ENCODE data around the gene CHRM4.

The CHRM4 gene

GRCh38 chr11:46367244-46367915 lies 24.2 kb downstream of the CHRM4 start:
- DNase-seq (ENCODE audit: low spot score): no peak

- no peak for DNase-seq (ENCODE audit: low spot score)
These were observed 24.9 kb downstream of the CHRM4 start for GRCh38 chr11:46366661-46367161.

- DNase-seq (ENCODE audit: low spot score): no peak
These were observed 25.3 kb downstream of the CHRM4 start for GRCh38 chr11:46366260-46366659.

GRCh38 chr11:46364791-46365190 lies 26.8 kb downstream of the CHRM4 start:
- no peak for DNase-seq (ENCODE audit: low spot score)

- DNase-seq (ENCODE audit: low spot score): no peak
These were observed 27.5 kb downstream of the CHRM4 start for GRCh38 chr11:46364056-46364455.

GRCh38 chr11:46363455-46364005 lies 28.0 kb downstream of the CHRM4 start:
- no peak for DNase-seq (ENCODE audit: low spot score)

- no peak for DNase-seq (ENCODE audit: low spot score)
These were observed 28.6 kb downstream of the CHRM4 start for GRCh38 chr11:46363031-46363407.

- DNase-seq (ENCODE audit: low spot score): no peak
These were observed 29.2 kb downstream of the CHRM4 start for GRCh38 chr11:46362156-46363030.

- no peak for DNase-seq (ENCODE audit: low spot score)
These were observed 30.1 kb downstream of the CHRM4 start for GRCh38 chr11:46361283-46362155.

GRCh38 chr11:46360878-46361277 lies 30.7 kb downstream of the CHRM4 start:
- no peak for DNase-seq (ENCODE audit: low spot score)

GRCh38 chr11:46359953-46360352 lies 31.6 kb downstream of the CHRM4 start:
- DNase-seq (ENCODE audit: low spot score): no peak

GRCh38 chr11:46357483-46357936 lies 34.1 kb downstream of the CHRM4 start:
- no peak for DNase-seq (ENCODE audit: low spot score)

GRCh38 chr11:46356924-46357482 lies 34.6 kb downstream of the CHRM4 start:
- no peak for DNase-seq (ENCODE audit: low spot score)

GRCh38 chr11:46353698-46354097 lies 37.9 kb downstream of the CHRM4 start:
- DNase-seq (ENCODE audit: low spot score): no peak

GRCh38 chr11:46352063-46352841 lies 39.3 kb downstream of the CHRM4 start:
- no peak for DNase-seq (ENCODE audit: low spot score)

- DNase-seq (ENCODE audit: low spot score): no peak
These were observed 40.0 kb downstream of the CHRM4 start for GRCh38 chr11:46351606-46352005.

GRCh38 chr11:46351148-46351547 lies 40.4 kb downstream of the CHRM4 start:
- no peak for DNase-seq (ENCODE audit: low spot score)

GRCh38 chr11:46350695-46351094 lies 40.9 kb downstream of the CHRM4 start:
- DNase-seq (ENCODE audit: low spot score): no peak

GRCh38 chr11:46348566-46349401 lies 42.8 kb downstream of the CHRM4 start:
- DNase-seq (ENCODE audit: low spot score): no peak

Data from RKO (cell line).